H1 (cell line): ENCODE data around the gene ZNF396. TPM values are rescaled to one million over a fixed set of nuclear protein-coding genes. Genes with fewer than 3 reads are reported as not detected.

Experiments
- BACH1 ChIP-seq: IDR thresholded peaks from 2 replicates; pipeline ENCODE4 v1.6.1; 2012; ENCODE audit warnings: low read length, improper control_type of control experiment
- BCL11A ChIP-seq, 2 experiments: IDR thresholded peaks; one replicate each; pipeline ENCODE4 v1.6.1; 2011; ENCODE audit warnings: low read depth in 2 of 2, low read length in 2 of 2, mild to moderate bottlenecking in 2 of 2
- CBX8 ChIP-seq: fragments of 300-800, 300-1000 bp; sonication (generic); IDR thresholded peaks from 2 replicates; pipeline ENCODE4 v1.7.1; 2016; ENCODE audit warnings: low read depth, low read length, borderline replicate concordance
- CHD7 ChIP-seq: fragments of 300-600 bp; sonication (generic); IDR thresholded peaks from 2 replicates; pipeline ENCODE4 v1.7.1; 2012; ENCODE audit warnings: low read length, moderate library complexity, mild to moderate bottlenecking, inconsistent platforms; ENCODE audit not compliant: insufficient replicate concordance
- CREB1 ChIP-seq: IDR thresholded peaks from 2 replicates; pipeline ENCODE4 v1.6.1; 2012; ENCODE audit warnings: inconsistent platforms
- HDAC6 ChIP-seq: IDR thresholded peaks from one replicate; pipeline ENCODE4 v1.7.1; 2012; ENCODE audit warnings: low read depth, mild to moderate bottlenecking, inconsistent platforms, low read length, moderate library complexity
- RXRA ChIP-seq: IDR thresholded peaks from 2 replicates; pipeline ENCODE4 v1.6.1; 2011; ENCODE audit warnings: low read depth, mild to moderate bottlenecking, low read length, moderate library complexity; ENCODE audit not compliant: insufficient read depth
- SP1 ChIP-seq: IDR thresholded peaks from 2 replicates; pipeline ENCODE4 v1.6.1; 2011; ENCODE audit warnings: low read depth, low read length
- SP2 ChIP-seq: IDR thresholded peaks from 2 replicates; pipeline ENCODE4 v1.6.1; 2012; ENCODE audit warnings: mild to moderate bottlenecking, low read length, inconsistent platforms
- SRF ChIP-seq: IDR thresholded peaks from 2 replicates; pipeline ENCODE4 v1.6.1; 2011; ENCODE audit warnings: mild to moderate bottlenecking, low read depth, low read length, moderate library complexity
- TCF12 ChIP-seq: IDR thresholded peaks from 2 replicates; pipeline ENCODE4 v1.6.1; 2011; ENCODE audit warnings: low read depth, mild to moderate bottlenecking, low read length
- TEAD4 ChIP-seq: IDR thresholded peaks from 2 replicates; pipeline ENCODE4 v1.6.1; 2012; ENCODE audit warnings: low read depth, low read length, inconsistent platforms, mixed read lengths
- USF2 ChIP-seq: IDR thresholded peaks from 2 replicates; pipeline ENCODE4 v1.6.1; 2011; ENCODE audit warnings: low read length, improper control_type of control experiment
- polyA plus RNA-seq, 7 experiments: library from polyadenylated mRNA; depleted of rRNA in 3 of 7; stranded (reverse) in 5 of 7; unstranded in 2 of 7; fragments of >200 nt in 5 of 7; fragments of 200-250 nt in 2 of 7; gene quantifications; 1 replicate in 5 of 7; 2 replicates in 1 of 7; 4 replicates in 1 of 7; pipeline versions ENCODE4 v1.2.1 to v1.2.3, GENCODE V29; 2011 to 2013; ENCODE audit warnings: missing spikeins in 2 of 7, mixed read lengths in 2 of 7
- total RNA-seq: library from RNA; stranded (reverse); fragmentation: NEBNext Ultra II Directional; extraction: Animal tissue kit (Norgen Biotek cat#: 25700); gene quantifications from 2 replicates; pipeline ENCODE4 v1.2.1, GENCODE V29; 2021

Gene ZNF396
- total and polyA plus RNA-seq, 2 of the 8 experiments (the other 6 are each of a cell fraction or from before 2014, with no cell fraction given): 0.44 to 0.74 TPM

GRCh38 chr18:35345950-35346349 lies 31.2 kb downstream of the ZNF396 start (continued):
- no peak for TF ChIP-seq CHD7
- no peak for TF ChIP-seq BACH1
- TF ChIP-seq SP1: no peak
- TF ChIP-seq USF2: no peak
- TF ChIP-seq HDAC6: no peak
- no peak for TF ChIP-seq BCL11A (IDR thresholded peaks at IDR 0.05; ENCODE audit: low read depth in 2 of 2, low read length in 2 of 2)
- no peak for TF ChIP-seq TEAD4
- no peak for TF ChIP-seq CBX8
- TF ChIP-seq SRF: no peak
- TF ChIP-seq TCF12: no peak
- TF ChIP-seq SP2: no peak
- TF ChIP-seq CREB1: no peak
- TF ChIP-seq RXRA: no peak
